Superior temporal gyrus (tissue), 1 donor: Measurements from ENCODE around the gene XPNPEP3.

ENCODE experiments used
- DNase-seq: peaks from one replicate; pipeline ENCODE4 v3.0.0-alpha.2; 2016; ENCODE audit errors: extremely low spot score

The XPNPEP3 gene

DNA sequence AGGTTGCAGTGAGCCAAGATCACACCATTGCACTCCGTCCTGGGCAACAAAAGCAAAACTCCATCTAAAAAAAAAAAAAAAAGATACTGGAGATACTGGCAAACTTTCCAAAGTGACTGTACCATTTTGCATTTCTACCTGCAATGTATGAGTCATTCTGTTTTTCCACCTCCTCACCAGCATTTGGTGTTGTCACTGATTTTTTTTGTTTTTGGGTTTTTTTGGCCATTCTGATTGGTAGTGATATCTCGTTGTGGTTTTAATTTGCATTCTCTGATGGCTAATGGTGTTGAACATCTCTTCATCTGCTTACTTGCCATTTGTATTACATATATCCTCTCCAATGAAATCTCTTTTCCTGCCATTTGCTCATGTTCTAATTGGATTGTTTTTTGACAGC lies 82.3 kb downstream of the XPNPEP3 start:
- DNase-seq, result no peak

DNA sequence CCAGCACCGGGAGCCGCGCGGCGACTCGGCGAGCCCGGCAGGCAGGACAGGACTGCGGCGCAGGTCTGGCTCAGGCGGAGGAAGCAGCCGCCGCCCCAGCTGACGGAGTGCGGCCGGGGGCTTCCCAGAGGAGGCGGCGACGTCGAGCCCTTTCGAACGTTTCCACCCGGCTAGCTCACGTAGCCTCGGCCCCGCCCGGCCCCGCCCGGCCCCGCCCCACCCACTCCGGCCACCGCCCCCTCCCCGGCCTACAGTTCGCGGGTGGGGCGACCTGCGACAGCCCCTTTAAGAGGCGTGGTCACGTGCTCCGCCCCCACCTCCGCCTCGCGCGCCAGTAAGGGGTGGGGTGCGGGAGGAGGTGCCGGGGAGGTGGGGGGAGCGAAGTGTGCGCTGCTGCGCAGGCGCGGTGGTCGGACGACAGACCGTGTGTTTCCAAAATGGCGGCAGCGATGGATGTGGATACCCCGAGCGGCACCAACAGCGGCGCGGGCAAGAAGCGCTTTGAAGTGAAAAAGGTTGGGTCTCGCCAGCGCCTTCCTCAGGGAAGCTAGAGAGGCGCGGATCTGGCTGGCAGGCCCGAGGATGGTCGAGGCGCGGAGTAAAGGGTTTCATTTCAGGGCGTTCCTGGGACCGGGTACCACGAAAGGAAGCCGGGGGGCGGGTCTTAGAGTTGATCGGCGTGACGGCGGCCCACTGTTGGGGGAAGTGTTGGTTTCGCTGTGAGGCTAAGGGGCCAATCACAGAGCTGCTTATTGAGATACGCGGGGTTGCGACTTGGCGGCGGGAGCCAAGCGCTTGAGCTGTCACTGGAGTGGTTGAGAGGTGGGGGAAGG lies 94.2 kb downstream of the XPNPEP3 start, which contains the start of gene RBX1:
Gene RBX1 (plus strand): TSS at position 417 of the 833 bp plus-strand sequence. CDS start 21 bp downstream, at position 438.
- DNase-seq, result peak; percentile 98

DNA sequence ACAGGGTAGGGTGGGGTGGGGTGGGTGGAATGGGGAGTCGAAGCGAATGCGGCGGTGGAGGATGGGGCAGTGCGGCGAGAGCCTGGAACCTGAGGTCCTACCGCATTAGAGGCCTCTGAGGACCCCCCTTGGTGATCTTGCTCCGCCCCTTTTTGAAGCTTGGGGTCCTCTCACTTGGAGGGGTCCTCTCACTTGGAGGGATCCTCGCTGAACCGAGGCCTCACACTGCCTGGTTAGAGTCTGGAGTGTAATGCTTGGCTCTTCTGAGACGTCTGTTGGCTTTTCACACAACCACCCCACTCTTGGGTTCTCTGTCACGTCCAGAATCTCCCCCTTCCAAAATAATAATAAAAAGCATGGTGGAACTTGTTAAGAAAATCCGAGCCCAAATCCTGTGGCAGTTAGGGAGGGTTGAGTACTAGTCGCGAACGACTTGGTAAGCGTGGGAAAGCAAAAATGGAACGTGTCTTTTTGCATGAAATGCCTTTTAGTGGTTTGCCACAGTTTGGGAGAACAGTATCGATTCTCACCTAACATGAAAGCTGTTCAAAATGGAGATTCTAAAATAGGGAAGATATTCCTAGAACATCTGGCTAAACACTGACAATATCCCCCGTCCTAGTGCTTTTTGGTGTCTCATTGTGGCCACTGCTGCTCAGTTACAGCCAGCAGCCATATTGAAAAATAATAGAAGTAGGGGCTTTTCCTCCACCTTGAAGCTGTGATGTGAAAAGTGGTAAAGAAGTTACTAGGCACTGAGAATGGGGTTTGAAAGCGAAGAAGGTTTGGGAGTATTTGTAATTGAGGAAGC lies 95.1 kb downstream of the XPNPEP3 start:
- peak; percentile 44 for DNase-seq

DNA sequence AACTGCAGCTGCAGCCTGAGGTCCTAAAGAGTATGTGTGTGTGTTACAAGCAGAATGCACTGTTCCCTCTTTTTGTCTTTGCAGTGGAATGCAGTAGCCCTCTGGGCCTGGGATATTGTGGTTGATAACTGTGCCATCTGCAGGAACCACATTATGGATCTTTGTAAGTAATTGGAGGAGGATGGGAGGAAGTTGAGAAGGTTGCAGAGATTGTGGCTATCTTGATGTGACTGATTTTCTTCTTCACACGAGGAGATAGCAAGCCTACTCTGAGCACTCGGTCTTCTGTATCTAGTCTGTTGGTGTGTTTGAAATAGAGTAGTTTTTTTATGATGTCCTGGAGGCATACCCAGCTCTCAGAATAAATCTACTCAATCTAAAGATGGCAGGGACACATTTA lies 96.5 kb downstream of the XPNPEP3 start:
- DNase-seq, result no peak

DNA sequence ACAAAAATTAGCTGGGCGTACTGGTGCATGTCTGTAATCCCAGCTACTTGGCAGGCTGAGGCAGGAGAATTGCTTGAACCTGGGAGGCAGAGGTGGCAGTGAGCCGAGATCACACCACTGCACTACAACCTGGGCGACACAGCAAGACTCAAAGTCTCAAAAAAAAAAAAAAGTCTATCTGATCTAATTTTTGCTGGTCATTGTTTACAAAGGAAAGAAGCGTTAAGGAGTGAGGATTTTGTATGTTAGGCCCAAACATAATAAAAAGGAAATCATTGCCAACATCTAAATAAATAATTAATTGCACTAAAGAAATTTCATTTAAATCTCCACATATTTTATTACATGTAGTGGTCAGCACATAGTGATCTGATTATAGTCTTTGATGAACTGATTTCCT lies 97.2 kb downstream of the XPNPEP3 start:
- DNase-seq, result no peak

DNA sequence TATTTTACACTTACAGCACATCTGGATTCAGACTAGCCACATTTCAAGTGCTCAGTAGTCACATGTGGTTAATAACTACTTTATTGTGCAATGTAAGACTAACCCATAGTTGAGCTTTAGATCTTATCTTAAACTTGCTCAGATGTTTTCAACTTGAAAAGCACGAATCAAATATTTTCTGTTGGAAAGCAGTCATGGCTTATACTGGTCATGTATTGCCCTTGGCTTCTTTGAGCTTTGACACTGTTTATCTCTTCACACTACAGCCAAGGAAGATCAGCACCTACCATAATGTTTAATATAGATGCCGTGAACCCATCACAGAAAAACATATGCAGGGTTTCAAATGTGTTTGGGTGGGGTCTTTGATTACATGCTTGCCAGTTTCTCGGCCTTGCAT lies 98.6 kb downstream of the XPNPEP3 start:
- no peak for DNase-seq

DNA sequence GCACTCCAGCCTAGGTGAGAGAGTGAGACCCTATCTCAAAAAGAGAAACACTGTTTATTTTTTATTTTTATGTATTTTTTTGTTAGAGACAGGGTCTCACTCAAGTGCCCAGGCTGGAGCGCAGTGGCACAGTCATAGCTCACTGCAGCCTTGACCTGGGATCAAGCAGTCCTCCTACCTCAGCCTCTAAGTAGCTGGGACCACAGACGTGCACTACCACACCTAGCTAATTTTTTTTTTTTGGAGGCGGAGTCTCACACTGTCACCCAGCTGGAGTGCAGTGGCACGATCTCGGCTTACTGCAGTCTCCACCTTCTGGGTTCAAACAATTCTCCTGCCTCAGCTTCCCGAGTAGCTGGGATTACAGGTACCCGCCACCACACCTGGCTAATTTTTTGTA lies 100.7 kb downstream of the XPNPEP3 start:
- no peak for DNase-seq

DNA sequence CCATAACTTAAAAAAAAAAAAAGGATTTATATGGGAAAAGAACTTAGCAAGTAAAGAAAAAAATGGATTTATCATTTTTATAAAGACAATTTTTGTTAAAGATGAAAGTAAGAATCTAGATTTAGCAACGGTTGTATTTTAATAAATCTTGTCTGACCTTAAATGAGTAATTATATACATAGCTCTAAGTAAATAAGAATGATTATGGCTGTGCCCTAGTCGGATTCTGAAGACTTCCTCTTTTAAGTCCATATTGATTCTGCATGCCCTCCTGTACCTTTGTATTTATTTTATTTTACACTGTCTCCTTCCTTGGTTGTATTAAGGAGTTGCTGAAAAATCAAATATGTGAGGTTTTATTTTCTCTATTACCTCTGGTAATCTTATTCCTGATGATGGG lies 101.4 kb downstream of the XPNPEP3 start:
- no peak for DNase-seq

DNA sequence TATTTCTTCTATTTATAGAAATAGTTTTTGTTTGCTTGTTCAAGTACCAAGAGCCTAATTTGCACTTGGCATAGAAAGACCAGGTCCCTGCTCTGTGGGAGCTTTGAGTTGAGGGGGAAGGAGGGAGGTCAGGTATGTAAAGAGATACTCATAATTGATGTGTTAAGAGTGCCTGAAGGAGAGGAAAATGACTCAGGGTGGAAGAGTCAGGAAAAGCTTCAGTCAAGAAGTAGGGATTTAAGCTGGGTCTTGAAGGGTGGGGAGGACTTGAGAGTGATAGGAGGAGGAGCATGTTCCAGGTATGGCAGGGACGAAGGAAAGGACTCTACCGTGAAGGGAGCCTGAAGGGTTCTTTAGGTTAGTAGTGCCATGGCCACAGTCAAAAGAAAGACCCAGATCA lies 103.2 kb downstream of the XPNPEP3 start:
- no peak for DNase-seq

DNA sequence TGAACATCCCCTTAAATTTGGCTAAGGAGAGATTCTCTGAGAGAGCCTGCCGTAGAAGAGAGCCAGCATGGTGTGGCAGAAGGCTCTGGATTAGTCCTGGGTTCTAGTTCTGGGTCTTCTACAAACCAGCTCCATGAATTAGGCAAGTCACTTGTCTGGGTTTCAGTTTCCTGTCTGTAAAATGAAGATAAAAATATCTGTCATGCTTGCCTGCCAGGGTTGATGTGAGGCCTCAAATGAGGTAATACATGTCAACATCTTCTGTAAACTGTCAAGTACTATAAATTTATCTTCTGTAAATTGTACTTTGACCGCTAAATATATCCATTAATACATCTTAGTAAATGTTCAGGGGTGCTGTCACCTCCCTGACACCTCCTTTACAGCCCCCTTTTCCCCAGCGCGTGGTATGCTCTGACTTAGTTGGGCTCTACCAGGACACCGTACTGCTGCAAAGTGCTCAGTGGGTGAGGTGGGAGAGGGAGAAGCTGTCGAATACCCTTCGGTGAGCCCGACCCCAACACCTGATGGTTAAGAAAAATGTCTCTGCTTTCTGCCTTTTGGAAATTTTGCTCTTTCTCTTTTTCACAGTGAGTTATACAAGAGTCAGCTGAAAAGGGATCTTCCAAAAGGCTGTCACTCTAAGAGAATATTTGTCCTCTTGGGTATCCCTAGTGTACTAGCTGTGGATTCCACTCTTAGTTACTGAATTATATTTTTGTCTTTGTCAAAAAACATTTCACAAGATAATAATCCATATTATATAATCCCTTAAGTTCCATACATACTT lies 109.2 kb downstream of the XPNPEP3 start:
- no peak for DNase-seq

DNA sequence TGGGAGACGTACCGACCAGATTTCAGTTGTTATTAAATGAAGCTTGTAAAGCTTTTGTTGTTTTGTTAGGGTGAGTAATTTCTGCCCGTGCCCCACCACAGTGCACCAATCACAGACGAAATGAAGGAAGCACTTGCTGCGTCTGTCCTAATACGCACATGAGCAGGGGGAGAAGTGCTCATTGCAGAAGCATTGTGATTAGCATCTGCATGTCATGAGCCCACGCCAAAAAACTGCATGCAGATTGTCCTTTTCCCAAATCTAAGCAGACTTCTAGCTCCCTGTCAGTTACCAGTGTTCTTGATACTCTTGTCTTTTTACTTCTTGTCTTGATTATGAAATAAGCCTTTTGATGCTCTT lies 109.8 kb downstream of the XPNPEP3 start:
- no peak for DNase-seq

DNA sequence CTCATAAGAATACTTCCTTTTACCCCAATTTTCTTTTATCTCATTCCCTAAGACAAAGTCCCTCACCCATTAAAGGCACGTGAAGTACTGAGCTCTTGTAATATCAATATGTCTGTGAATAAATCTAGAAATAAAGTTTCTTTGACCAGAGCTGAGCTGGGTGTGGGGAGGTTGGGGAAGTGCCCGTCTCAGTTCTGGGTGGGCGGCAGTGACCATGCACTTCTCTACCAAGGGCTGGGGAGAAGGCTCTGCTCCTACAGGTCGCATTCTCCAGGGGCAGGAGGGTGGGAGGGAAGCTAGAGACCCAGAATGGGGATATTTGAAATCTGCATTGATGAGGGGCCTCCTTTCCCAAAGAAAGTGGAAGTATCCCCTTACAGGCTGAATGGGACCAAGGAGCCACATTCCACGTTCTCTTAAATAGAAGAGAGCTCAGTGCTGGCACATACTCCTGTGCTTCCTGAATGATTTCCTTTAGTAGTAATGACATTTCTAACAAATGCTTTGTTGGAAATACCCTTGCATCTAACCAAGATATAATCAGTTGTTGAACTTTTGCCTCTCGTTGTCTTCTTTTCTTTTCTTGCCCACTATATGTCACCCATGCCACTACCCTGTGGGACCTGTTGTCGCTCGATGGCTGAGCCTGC lies 110.3 kb downstream of the XPNPEP3 start:
- DNase-seq, result no peak

DNA sequence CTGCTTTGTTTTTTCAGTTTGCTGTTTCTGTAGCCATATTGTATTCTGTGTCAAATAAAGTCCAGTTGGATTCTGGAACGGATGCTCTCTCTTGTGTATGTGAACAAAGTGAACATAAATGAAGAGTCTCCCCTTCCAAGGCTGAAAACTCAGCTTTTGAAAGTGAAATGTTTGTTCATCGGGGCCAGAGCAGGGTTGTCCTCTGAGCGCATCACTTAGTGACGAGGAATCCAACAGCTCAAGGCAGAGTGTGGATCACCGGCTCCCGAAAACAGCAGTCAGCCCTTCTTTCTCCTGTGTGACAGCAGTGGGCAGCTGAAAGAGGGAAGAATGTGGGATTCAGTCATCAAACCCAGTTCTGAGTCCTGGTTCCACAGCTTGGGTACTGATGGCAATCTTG lies 115.6 kb downstream of the XPNPEP3 start:
- DNase-seq, result no peak

DNA sequence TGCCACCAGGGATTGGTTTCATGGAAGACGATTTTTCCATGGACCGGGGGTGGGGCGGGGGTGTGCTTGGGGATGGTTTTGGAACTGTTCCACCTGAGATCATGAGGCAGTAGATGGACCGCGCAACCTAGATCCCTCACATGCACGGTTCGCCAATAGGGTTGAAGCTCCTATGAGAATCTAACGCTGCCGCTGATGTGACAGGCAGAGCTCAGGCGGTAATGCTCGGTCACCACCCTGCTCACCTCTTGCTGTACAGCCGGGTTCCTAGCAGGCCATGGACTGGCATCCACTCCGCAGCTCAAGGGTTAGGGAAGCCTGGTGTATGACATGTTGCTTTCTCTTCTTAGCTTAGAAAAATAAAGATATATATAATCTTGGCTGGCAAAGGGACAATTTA lies 116.2 kb downstream of the XPNPEP3 start:
- DNase-seq, result no peak

DNA sequence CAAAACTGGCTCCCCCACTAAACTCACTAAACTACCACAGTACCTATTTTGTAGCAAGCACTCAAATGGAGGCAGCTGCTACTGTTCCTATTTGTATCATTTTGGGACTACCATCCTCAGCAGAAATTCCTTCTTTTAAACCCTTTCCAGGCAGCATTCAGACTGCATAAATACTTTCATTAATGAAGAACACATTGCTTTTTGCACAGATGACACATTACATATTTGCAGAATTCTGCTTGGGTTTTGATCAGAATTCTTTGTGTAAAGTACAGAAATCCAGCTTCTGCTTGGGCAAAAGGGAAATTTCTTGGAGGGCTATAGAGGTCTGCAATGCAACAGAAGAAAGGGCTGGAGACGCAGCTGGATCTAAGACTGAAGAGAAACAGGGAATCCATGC lies 118.4 kb downstream of the XPNPEP3 start:
- no peak for DNase-seq

DNA sequence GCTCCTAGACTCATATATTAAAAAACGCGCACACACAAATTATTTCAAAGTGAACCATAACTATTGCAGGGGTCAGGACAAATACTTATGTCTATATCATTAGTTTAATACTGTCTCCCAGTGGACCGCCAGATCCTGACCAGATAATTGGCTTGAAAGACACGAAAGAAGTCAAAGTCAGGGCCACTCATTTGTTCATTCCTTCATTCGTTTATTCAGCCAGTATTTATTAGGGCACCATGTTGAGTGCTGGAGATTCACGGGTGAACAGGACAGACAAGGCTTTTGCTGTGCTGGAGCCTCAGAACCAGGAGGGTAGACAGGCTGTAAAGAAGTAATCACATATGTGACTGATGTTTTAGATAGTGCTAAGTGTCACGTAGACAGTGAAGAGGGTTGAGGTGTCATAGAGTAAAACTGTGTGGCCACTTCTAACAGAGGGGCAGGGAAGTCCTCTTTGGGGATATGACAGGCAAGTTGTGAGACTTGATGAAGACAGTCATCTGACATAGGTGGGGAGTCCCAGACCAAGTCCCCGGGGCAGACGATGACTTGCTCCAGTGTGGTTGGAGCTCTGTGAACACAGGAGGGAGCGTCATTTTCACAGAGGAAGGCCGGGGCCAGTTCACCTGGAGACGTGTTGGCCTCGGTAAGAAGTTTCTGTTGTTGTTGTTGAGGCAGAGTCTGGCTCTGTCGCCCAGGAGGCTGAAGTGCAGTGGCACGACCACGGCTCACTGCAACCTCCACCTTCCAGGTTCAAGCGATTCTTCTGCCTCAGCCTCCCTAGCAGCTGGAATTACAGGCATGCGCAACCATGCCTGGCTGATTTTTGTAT lies 120.1 kb downstream of the XPNPEP3 start:
- DNase-seq, result no peak

DNA sequence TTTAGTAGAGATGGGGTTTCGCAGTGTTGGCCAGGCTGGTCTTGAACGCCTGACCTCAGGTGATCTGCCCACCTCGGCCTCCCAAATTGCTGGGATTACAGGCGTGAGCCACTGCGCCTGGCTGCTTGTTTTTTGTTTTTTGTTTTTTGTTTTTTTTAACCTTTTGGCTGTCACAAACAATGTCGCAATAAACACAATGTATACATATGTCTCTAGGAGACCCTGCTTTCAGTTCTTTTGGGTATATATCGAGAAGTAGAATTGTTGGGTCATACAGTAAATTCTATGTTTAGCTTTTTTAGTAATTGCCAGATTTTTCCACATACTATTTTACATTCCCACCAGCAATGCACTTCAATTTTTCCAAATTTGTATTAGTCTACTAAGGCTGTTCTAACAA lies 122.2 kb downstream of the XPNPEP3 start:
- DNase-seq, result no peak

DNA sequence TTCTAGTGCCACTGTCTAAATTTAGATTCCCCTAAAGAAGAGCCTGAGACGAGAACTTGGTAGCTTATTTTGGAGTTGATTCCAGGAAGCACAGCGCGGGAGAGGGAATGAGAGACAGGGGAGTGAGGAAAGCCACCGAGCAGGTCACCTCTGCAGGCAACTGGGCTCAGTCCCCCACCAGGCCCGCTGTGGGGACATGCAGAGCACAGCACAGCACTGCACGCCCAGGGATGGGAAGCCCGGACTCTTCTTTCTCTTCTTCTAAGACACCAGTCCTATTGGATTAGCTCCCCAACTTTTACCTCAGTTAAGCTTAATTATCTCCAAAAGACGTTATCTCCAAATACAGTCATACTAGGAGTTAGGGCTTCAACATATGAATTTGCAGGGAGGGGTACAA lies 122.9 kb downstream of the XPNPEP3 start:
- DNase-seq, result no peak
